HG03280 (cell line): ENCODE data around the gene GAP43.
"Not testable (repeated sequence)": the region's sequence is repeated elsewhere in the genome, so short reads cannot be mapped to it uniquely, and the experiment has no call there.

Source experiments
- ATAC-seq: cut with Tn5 transposase; IDR thresholded peaks from one replicate; pipeline ENCODE4 v1.9.1; 2021; ENCODE audit warnings: mild to moderate bottlenecking, moderate library complexity; ENCODE audit not compliant: unreplicated experiment

Gene GAP43

GRCh38 chr3:115692887-115693524, 69.7 kb downstream of the GAP43 start:
- peak; percentile 86 for ATAC-seq

GRCh38 chr3:115693868-115694267, 70.6 kb downstream of the GAP43 start:
- ATAC-seq, result no peak

- no peak for ATAC-seq
Observed at GRCh38 chr3:115695090-115695489, 71.8 kb downstream of the GAP43 start.

DNA sequence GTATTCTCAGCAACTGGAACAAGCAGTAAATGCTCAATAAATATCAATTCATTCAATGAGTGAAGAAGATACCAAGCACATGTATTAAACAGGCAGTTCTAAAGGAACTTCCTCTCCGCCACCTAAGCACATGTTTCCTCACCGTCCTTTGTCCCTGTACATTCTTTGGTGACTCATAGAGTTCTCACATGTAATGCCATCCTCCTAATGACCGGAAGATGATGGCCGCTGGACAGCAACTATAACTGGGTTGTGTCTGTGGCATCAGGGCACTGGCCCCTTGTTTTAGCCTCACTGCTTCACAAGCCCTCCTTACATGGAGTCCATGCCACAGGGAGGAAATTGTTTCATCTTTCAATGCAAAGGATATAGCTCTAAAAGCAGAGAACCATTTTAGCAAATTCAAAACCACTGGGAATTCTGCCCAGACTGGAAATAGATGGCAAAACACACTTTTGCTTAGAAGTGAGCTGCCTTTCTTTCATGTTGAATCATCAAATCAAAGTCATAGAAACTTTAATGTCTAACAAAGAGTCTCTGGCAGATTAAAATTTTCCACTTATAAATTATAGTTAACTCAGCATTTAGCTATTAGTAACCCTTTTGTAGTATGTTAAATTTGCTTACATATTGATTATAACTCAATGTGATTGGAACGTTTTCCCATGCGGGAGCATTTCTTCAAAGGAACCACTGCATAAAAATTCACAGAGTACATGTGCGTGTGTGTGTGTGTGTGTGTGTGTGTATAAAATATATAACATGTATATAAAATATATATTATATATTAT, 74.1 kb downstream of the GAP43 start:
- ATAC-seq, result no peak

DNA sequence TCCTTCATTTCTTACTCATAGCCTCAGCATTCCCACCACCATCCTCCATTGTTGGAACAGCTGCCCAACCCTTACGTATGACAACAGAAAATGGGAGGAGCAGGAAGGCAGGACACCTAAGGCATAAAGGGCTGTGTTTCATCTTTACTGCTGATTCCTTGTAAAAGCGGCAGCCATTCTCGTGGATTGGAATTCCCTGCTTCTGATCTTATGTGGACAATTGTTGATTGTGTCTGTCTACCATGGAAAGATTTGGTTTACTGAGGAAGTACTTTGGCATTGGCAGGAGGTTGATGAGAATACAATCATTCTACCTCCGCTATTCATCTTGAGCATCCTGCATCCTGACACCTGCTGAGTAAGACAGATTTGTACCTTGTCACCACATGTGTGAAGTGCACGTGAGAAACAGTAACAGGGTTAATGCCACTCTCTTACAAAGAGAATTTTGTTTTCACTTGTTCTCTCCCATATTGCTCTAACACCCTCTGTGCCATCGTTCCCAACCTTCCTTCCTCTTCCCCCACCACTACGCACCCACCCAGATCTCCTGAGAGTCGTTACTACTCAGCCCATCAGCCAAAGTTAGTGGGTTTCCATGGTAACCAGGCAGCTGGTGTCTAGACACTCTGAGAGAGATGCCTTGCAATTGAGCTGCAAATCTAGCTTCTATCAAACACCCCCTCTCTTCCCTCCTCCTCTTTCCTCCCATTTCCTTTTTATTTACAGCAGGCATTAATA, 75.7 kb downstream of the GAP43 start:
- ATAC-seq, result no peak

DNA sequence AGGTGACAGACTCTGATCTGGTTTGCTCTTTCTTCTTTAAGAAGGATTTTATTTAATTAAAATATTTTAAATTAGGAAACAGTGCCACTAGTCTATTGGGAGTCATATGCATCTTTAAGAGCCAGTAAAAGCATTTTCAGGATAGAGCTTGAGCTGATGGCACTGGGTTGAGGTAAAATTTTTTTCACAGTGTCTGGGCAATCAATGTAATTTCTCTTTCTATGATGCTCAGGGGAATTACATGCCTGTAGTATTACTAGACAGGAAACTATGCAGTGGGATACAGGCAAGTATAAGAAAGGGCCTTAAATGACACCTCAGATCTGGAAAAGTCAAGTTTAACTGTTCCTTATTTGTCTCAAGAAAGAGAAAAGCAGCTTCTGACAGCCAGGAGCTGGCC, 76.4 kb downstream of the GAP43 start:
- no peak for ATAC-seq

- ATAC-seq, result no peak
Observed at GRCh38 chr3:115702598-115702997, 79.3 kb downstream of the GAP43 start.

- no peak for ATAC-seq
Observed at GRCh38 chr3:115704661-115705338, 81.5 kb downstream of the GAP43 start.

DNA sequence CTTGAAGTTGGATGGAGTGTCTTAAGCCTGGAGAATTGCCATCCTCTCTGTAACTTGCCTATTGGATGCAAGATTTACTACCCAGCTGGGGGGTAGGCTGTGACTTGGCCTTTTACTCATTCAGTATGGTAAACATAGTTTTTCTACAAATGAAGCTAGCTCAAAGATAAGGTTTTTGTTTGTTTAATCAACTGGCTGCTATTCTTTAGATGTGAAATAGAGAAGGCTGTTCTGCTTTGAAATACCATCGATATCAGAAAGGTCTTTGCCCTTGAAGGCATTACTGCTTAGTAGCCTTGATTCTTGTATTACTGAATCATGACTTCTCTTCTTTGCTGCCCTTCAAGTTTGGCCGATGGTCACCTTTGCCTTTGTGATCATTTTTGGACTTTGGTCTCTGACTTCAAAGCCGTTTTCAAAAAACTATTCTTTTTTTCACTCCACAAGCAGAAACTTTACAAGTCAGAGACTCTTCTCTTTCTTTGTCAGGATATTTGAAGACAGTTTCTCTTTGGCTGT, 83.1 kb downstream of the GAP43 start:
- ATAC-seq, result no peak

DNA sequence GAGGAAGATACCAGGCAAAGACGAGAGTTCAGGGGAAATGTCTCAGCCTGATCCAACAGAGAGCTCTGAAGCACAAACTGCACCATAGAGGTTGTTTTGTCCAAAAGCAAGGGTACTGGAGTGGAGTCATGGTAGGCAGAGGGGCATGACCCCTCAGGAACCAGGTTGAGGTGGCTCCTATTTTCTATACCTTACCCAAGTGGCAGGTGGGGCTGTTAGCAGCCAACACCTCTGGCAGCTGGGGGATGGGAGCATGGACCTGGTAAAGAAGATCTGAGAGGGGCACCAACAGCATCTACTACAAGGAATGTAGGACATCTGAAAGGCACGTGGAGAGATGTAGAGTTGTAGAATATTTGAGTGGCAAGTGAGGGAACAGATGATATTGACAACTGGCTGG, 85.2 kb downstream of the GAP43 start:
- ATAC-seq, result no peak

DNA sequence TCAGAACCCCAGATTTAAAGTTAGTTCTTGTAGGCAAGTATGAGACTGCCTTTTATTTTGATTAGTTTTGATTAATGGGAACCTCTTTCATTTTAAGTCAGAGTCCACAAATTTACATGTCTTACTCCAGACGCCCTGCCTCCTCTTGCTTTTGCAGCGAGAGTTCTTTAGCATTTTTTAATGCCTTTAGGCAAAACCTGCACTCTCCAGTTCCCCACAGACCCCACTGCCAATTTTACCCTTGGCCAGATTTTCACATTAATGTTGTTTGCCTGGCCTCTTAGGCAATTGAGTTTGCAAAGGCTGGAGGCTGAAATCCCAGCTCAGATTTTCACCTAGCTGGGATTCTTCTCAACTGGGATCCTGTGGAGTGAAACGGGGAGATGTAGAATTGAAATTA, 85.8 kb downstream of the GAP43 start:
- ATAC-seq, result no peak

- no peak for ATAC-seq
Observed at GRCh38 chr3:115709931-115710330, 86.6 kb downstream of the GAP43 start.

GRCh38 chr3:115710799-115711198, 87.5 kb downstream of the GAP43 start:
- ATAC-seq, result no peak

DNA sequence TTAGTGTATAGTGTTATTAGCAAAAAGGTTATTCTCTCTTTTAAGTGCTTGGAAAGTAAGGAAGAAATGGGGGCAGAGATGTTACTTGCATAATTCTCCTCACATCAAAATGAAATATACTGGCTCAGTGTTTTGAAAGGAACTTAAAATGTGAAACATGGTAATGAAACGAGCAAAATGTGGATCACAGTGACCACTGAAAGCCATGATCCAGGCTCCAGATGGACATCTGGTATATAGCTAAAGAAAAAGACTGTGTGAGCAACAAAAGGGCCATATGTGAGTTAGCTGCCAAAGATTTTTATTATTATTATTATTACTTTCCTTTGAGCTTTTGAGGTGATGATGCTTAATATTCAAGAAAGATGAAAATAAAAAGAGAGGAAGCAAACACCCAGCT, 89.6 kb downstream of the GAP43 start:
- no peak for ATAC-seq

- ATAC-seq, result no peak
Observed at GRCh38 chr3:115713284-115713683, 90.0 kb downstream of the GAP43 start.

DNA sequence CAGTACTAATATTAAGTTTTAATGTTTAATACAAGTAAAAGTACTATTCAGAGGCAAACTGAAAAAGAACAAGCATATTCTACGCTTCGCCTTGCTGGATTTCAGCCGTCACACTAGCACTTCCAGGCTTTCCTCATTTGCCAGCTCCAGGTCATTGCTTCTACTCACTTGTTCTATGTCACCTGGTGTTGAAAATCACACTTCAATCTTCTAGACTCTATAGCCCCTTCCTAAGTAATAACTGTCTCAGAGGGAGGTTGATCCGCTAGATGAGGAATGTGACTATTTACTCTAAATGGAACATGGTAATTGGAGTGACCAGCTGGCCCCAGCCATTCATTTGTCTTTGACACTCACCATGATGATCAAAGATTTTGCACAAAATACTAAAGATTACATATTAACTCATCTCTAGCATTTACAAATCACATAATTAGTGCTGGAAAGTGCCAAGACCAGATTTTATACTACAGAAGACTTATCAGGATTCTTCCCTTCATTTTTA, 92.0 kb downstream of the GAP43 start:
- ATAC-seq, result no peak

GRCh38 chr3:115720983-115721382, 97.7 kb downstream of the GAP43 start:
- no peak for ATAC-seq

DNA sequence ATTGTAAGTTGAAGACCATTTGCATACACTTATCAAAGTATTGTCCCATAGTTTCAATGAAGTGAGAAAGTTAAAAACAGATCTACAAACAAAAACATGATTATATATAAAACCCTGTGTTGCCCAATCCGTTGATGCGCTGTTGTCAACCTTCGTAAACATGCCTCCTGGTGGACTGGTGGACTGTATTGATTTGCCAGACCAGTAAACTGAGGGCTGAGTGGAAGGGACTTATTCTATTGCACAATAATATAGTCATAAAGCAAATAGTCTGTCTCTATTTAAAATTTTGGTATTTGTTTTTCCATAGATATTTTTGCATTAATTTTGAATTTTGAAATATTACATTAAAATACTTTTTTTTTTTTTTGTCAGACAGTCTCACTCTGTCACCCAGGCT, 102.5 kb downstream of the GAP43 start:
- no peak for ATAC-seq

DNA sequence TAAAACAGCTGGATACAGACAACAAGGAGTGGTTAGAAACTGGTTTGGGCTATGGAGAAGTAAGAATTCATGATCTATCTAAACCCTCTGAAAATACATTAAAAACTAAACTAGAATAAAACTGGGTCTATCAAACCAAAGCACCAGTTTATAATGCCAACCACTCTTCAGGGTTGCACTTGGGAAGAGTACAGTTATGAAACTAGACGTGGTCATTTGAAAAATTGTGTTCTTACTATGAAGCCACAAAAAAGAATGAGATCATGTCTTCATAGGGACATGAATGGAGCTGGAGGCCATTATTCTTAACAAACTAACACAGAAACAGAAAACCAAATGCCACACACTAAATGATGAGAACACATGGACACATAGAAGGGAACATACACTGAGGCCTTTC, 103.8 kb downstream of the GAP43 start:
- no peak for ATAC-seq

GRCh38 chr3:115728013-115728412, 104.7 kb downstream of the GAP43 start:
- no peak for ATAC-seq

GRCh38 chr3:115736341-115736740, 113.0 kb downstream of the GAP43 start:
- not testable (repeated sequence) for ATAC-seq
